Stimulated activated CD4-positive, alpha-beta T cell treated with anti-CD3 and anti-CD28 coated beads, TNF-alpha, amount 100 ng/mL, for 4 hours (primary cell): ENCODE results near the gene CAPZA1.
"Not testable (repeated sequence)": the region's sequence is repeated elsewhere in the genome, so short reads cannot be mapped to it uniquely, and the experiment has no call there.

Experiments
- DNase-seq, 3 experiments: peaks; one replicate each; pipeline ENCODE4 v3.0.0-alpha.2; 2020; ENCODE audit warnings: low read depth in 3 of 3

The CAPZA1 gene

DNA sequence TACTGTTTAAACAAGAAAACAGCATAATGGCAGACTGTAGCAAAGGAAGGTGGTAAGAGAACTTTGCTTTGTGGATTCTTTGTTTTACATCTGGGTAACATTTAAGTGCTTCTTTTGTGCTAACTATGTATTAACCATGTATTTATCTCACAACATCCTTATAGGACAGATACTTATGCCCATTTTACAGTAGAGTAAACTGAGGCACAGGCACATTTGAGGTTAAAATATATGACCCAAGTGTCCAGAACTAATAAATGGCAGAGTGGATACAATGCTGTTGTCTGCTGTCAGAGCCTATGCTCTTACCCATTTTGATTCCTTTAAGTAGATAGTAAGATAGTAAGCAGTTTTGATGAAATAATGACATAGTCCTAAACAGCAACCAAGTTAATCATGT is 7.3 kb downstream of the CAPZA1 start:
- no peak for DNase-seq

GRCh38 chr1:112628516-112628915 is 8.9 kb downstream of the CAPZA1 start:
- DNase-seq, result no peak

GRCh38 chr1:112629256-112629655 is 9.6 kb downstream of the CAPZA1 start:
- DNase-seq, result no peak

DNA sequence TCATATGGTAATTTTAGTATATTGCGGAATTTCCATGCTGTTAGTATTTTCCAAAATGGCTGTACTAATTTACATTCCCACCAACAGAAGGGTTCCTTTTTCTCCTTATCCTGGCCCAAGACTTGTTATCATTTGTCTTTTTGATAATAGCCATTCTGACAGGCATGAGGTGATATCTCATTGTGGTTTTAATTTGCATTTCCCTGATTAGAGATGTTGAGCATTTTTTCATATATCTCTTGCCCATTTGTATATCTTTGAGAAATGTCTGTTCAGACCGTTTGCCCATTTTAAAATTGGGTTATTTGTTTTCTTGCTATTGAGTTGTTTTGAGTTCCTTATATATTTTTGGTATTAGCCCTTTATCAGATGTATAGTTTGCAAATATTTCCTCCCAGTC is 14.0 kb downstream of the CAPZA1 start:
- DNase-seq, result no peak

GRCh38 chr1:112634367-112634766 is 14.7 kb downstream of the CAPZA1 start:
- DNase-seq, result no peak

GRCh38 chr1:112636056-112636455 is 16.4 kb downstream of the CAPZA1 start:
- no peak for DNase-seq

DNA sequence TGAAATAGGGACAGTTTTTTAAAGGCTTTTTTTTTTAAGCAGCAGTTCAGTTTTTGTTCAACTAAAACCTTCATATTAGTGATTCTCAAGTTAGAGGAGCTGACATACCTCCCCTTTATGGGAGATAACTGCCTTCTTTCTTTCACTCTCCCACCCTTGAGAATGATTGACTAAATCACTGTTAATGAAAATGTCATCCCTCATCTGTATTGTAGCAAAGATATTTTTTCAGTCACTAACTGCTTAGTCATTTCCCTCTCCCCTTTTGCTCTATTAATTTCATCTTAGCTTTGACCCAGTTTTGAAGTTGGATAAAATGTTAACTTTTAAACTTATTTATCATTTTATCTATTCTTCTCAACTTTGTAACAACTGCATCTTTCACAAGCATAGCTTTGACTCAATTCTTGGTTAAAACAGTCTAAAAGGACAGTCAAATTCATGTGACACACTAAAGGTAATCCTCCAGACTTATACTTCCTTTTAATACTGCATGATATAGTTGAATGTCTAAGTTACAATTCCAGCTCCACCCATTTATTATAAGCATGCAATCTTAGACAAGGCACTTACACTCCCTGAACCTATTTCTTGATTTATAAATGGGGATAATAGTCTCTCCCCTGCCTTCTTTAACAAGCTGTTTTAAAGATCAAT is 17.1 kb downstream of the CAPZA1 start:
- DNase-seq, result no peak

DNA sequence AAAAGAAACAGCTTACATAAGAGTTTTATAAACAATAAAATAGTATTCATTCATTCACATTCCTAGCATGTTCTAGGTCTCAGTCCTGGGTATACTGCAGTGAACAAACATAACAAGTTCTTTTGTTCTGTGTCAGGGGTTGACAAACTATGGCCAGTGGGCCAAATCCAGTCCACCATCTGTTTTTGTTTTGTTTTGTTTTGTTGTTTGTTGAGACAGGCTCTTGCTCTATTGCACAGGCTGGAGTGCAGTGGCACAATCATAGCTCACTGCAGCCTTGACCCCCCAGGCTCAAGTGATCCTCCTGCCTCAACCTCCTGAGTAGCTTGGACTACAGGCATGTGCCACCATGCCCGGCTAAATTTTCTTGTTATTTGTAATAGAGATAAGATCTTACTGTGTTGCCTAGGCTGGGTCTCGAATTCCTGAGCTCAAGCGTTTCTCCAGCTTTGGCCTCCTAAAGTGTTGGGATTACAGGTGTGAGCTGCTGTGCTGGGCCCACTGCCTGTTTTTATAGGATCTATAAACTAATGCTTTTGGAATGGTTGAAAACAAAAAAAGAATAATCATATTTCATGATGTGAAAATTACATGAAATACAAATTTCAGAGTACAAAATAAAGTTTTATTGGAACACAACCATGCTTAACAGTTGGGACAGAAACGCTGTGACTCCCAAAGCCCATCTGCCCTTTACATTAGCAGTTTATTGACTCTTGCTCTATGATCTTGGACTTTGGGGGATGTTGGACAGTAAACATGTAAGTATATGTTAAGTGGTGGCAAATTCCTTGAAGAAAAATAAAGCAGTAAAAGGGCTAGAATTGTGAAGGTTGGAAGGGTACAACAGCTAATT is 17.9 kb downstream of the CAPZA1 start:
- DNase-seq, result no peak

GRCh38 chr1:112638110-112638428 is 18.4 kb downstream of the CAPZA1 start:
- DNase-seq, result no peak

- DNase-seq, result not testable (repeated sequence)
Measured at GRCh38 chr1:112640437-112640836, 20.8 kb downstream of the CAPZA1 start.

- no peak for DNase-seq
Measured at GRCh38 chr1:112643080-112643479, 23.4 kb downstream of the CAPZA1 start.

- DNase-seq, result no peak
Measured at GRCh38 chr1:112646225-112646624, 26.6 kb downstream of the CAPZA1 start.

DNA sequence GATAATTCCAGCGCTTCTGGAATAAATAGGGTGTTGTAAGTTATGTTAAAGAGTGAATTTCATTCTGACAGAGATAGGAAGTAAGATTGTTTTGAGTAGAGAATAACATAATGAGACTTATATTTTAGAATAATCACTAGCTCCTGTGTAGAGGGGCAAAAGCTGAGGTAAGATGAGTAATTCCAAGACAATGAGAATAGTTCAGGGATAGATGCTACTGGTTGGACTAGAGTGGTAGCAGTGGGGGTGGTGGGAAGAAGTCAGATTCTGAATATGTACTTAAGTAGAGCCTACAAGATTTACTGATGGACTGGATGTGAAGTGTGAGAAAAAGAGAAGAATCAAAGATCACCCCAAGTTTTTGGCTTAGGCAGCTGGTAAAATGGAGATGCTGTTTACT is 31.6 kb downstream of the CAPZA1 start:
- no peak for DNase-seq

DNA sequence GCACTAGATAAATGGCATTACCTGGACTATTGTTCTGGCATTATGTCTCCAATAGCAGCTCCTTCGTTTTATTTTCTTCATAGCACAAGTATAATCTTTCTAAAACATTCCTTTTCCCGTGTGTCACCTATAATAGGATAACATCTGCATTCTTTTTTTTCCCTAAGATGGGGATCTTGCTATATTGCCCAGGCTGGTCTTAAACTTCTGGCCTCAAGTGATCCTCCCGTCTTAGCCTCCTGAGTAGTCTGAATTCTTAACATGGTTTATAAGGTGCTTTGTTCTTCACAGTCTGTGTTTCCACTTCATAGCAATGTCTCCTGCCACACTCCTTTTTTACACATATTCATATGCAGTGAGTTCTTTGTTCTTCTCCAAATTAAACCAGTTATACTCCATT is 46.2 kb downstream of the CAPZA1 start:
- DNase-seq, result no peak

DNA sequence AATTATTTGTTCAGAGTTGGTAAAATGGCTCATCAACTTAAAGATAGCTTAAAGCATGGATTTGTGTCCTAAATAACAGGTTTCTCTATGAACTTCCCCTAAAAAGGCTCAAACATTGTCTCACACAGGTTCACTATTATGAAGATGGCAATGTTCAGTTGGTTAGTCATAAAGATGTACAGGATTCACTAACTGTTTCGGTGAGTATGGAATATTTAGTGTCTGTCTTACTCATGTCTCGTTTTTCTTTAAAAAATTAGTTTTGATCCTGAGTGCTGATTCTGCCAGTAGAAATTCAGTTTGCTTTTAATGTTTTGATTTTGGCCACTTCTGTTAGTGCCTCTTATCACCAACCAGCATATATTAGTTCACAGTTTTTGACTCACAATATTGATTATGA is 47.3 kb downstream of the CAPZA1 start:
- DNase-seq, result no peak

GRCh38 chr1:112672009-112672408 is 52.4 kb downstream of the CAPZA1 start:
- no peak for DNase-seq

DNA sequence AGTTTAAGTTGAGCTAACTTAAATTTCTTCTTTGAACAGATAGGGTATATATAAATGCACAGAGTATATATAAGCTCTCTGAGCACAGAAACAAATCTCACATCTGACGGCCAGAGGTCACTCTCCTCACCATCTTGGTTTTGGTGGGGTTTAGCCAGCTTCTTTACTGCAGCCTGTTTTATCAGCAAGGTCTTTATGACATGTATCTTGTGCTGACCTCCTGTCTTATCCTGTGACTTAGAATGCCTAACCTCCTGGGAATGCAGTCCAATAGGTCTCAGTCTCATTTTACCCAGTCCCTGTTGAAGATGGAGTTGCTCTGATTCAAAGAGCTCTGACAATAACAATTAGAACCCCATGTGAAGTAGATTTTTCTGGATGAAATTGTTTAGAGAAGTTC is 53.2 kb downstream of the CAPZA1 start:
- DNase-seq, result no peak

DNA sequence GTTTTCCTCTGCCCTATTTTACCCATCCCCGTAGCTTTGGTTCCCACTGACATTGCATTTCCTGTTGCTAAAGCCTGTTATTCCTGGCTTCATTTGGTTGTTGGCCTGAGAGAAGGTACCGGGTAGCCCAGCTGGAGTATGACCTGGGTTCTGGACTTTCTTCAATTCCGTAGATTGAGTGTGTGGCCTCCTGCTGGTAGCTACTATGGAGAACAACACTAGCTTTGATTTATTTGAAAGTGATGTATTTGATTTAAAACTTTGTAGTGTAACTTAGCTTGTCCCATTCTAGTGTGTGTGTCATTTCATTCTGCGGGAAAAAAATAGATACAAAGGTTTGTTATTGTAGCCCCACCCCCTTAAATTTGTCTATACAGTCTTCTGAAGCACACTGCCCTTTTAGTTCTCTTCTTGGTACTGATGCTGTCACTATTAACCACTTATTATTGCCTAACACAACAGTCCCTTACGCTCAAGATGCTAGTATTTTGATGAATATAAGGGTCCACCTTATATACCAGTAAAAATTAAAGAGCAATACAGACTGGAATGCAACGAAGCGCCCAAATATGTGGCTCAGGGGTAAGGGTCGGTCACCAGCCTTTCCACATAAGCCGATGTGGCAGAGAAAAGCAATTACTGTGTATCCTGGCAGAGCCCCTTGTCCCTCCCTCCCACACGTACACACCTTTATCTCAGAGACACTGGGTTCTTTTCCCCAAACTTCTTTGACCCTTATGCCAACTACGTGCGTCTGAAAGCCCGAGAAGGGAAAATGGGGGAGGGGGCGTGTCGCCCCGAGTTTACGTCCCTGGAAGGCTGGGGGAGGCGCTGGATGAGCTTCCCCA is 54.2 kb downstream of the CAPZA1 start:
- DNase-seq, result no peak

- peak; percentile 19 to 30 (median 28) for DNase-seq
Measured at GRCh38 chr1:112674440-112674985, 54.9 kb downstream of the CAPZA1 start, which contains the start of gene MOV10. Gene MOV10, plus strand, starts transcription at chr1:112674659. Its CDS starts 254 bp downstream, at chr1:112674913.

DNA sequence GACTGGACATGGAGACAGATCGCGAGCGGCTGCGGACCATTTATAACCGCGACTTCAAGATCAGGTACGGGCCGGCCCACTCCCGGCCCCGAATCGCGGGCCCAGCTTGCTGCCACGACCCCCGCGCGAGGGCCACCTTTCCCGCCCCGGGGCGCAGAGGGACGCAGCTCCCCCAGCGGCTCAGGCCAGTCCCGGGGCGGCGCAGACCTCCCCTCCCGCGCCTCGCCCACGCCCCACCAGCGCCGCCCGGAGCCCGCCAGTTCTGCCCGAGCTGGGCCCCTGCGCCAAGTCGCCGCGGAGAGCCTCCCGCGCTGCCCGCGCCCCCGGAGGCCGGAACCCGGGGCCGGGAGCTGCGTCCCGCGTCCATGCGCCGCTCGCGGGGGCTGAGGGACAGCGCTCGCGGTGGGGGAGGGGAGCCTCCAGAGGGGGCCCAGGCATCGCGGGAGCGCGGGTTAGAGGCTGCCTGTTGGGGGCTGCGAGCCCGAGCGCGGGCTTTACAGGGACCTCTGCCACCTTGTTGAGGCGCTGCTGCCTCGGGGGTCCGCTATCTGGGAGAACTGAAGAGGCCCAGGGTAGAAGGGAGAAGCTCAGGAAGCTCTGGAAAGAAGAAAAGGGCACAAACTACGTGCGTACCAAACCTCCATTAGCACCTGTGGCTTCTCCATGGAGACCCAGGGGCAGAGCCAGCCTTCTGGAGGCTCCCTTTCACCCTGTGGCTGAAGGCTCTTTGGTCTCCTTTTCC is 55.5 kb downstream of the CAPZA1 start:
- peak; percentile 9 to 31 (median 23) for DNase-seq

DNA sequence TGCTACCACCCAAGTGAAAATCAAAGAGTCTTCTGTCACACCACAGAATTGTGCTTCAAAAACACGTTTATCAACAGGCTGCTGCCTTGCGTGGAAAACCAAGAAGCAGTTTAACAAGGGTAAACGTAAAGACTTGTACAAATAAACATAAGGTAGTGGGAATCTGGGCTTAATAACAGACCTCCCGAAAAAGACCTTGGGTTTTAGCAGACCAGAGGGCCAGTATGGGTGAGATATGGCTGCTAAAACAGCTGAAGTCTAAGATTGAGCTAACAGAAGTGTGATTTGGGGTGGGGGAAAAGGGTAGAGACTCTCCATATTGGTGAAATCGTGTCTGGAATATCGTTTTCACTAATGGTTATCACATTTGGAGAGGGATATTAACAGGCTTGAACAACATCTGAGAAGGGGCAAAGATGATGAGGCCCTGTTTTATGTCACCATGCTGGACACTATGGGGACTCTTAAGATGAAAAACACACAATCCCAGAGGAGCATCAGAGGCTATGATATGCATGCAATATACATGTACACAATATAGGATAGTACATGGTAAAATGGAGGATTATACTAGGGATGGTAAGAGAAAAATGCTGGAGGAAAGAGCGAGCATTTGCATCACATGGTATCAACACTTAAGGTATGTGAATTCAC is 56.2 kb downstream of the CAPZA1 start:
- DNase-seq, result no peak
